Prostate gland (tissue), 2 donors: ENCODE measurements around the gene DCDC1. TPM values are rescaled to one million over a fixed set of nuclear protein-coding genes. Genes with fewer than 3 reads are reported as not detected.

ENCODE experiments used
- DNase-seq: peaks from one replicate; pipeline ENCODE4 v3.0.0-alpha.2; 2019; ENCODE audit warnings: low spot score
- H3K27ac ChIP-seq, 2 donors: fragments of 200-600 bp; sonication (generic); 2 replicates each; pipeline ENCODE4 v1.5.1; 2017 to 2019
- H3K27me3 ChIP-seq: fragments of 200-600 bp; sonication (generic); replicated peaks from 2 replicates; pipeline ENCODE4 v1.5.1; 2019; ENCODE audit not compliant: insufficient read depth
- H3K36me3 ChIP-seq, 2 donors: fragments of 200-600 bp; sonication (generic); 1 replicate in 1 of 2; 2 replicates in 1 of 2; pipeline versions ENCODE4 v1.5.1 to v1.8.1; 2017 to 2019
- H3K4me1 ChIP-seq: fragments of 200-600 bp; sonication (generic); replicated peaks from 2 replicates; pipeline ENCODE4 v1.5.1; 2019
- H3K4me3 ChIP-seq, 2 donors: fragments of 200-600 bp; sonication (generic); 2 replicates each; pipeline ENCODE4 v1.5.1; 2017 to 2019
- H3K9me3 ChIP-seq: fragments of 200-600 bp; sonication (generic); 2 replicates; pipeline ENCODE4 v1.5.1; 2017
- POLR2A ChIP-seq: fragments of 450-650 bp; IDR thresholded peaks from one replicate; pipeline ENCODE4 v1.6.1; 2016; ENCODE audit warnings: antibody characterized with exemption, mild to moderate bottlenecking
- POLR2AphosphoS5 ChIP-seq: sonication (generic); formaldehyde crosslinking; IDR thresholded peaks from one replicate; pipeline ENCODE4 v1.6.1; 2017; ENCODE audit warnings: antibody characterized with exemption
- WGBS: methylation state at CpG from one replicate; pipeline ENCODE4 v1.1.5; 2018; 5-methylcytosine and 5-hydroxymethylcytosine counted together
- intact Hi-C: fragments of 100-400 bp; cut with DNase I; formaldehyde crosslinking; loops from one replicate; pipeline ENCODE4 v1.14.2; 2022
- total RNA-seq, 2 donors: library from RNA; depleted of rRNA; stranded (reverse); fragments of >200 nt; gene quantifications; one replicate each; pipeline ENCODE4 v1.1.0, GENCODE V29; 2016
- TF ChIP-seq, protein P1 (sequence below), 4 experiments: fragments of 200-600 bp in 2 of 4; fragments of 450-650 bp in 2 of 4; sonication (generic) in 2 of 4; IDR thresholded peaks; 1 replicate in 3 of 4; 2 replicates in 1 of 4; pipeline ENCODE4 v1.5.1; 2016 to 2019; ENCODE audit warnings: antibody characterized with exemption in 4 of 4, mild to moderate bottlenecking in 2 of 4, moderate library complexity in 2 of 4

DCDC1 gene
- total RNA-seq, 2 donors from 2014 or later, result 0.36 to 2.5 TPM

DNA sequence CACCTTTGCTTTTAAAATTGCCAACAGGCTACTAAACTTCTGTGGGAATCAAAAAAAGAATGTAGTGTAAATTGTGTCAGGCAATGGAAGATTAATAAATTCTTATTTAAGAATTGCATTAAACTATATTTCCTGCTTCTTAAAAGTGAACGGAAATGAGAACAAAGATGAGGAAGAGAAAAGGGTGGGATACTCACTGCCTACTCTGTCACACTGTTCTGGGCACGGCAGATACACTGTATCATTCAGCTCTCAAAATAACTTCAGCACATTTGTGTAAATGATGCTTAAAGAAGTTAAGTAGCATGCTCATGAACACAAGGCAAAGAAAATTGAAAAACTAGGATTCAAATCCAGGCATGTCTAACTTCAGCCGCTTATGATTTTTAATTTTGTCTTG, 218.7 kb downstream of the DCDC1 start:
- Histone ChIP-seq H3K36me3 (no peaks in the 10 kb centered on the region), H3K27ac (no peak overlapping the region), H3K9me3 (no peaks in the 10 kb centered on the region), H3K4me3 (no peak overlapping the region), H3K27me3 (no peaks in the 10 kb centered on the region), H3K4me1 (no peaks in the 10 kb centered on the region)
- TF ChIP-seq POLR2A, result no peak
- TF ChIP-seq, protein P1, sequence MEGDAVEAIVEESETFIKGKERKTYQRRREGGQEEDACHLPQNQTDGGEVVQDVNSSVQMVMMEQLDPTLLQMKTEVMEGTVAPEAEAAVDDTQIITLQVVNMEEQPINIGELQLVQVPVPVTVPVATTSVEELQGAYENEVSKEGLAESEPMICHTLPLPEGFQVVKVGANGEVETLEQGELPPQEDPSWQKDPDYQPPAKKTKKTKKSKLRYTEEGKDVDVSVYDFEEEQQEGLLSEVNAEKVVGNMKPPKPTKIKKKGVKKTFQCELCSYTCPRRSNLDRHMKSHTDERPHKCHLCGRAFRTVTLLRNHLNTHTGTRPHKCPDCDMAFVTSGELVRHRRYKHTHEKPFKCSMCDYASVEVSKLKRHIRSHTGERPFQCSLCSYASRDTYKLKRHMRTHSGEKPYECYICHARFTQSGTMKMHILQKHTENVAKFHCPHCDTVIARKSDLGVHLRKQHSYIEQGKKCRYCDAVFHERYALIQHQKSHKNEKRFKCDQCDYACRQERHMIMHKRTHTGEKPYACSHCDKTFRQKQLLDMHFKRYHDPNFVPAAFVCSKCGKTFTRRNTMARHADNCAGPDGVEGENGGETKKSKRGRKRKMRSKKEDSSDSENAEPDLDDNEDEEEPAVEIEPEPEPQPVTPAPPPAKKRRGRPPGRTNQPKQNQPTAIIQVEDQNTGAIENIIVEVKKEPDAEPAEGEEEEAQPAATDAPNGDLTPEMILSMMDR (IDR thresholded peaks at IDR 0.05), result no peak
- TF ChIP-seq POLR2AphosphoS5, result no peak
- 91% methylated on average over 3 of the region's 3 CpGs for WGBS
- intact Hi-C loops, result no loop called here
- no peak for DNase-seq

GRCh38 chr11:31150011-31150410, 219.5 kb downstream of the DCDC1 start:
- no peaks in the 10 kb centered on the region for H3K4me1 ChIP-seq
- TF ChIP-seq POLR2A, result no peak
- TF ChIP-seq POLR2AphosphoS5, result no peak
- TF ChIP-seq, protein P1 (IDR thresholded peaks at IDR 0.05), result no peak
- no peaks in the 10 kb centered on the region for H3K36me3 ChIP-seq
- no peak for DNase-seq
- H3K9me3 ChIP-seq, result no peaks in the 10 kb centered on the region
- 88% methylated on average over 2 of the region's 2 CpGs for WGBS
- H3K27ac ChIP-seq, result no peak overlapping the region
- intact Hi-C loops, result no loop called here
- no peaks in the 10 kb centered on the region for H3K27me3 ChIP-seq
- H3K4me3 ChIP-seq, result no peak overlapping the region

DNA sequence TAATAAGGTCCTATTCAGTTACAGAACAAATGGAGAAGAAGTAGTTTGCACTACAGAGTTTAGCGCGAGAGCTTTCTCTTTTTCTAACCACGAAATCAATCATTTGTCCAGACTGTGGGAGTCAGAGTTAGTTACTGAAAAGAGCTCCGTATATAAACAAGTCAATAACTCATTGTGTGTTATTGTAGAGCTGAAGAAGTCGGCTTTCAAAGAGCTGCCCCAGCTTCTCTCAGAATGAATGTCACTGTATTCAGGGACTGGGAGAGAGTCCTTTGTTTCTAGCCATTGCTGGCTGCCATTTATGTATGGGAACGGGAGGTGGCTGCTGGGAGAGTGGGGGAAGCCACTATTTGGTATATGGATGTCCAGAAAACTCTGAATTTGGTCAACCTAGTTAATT, 227.8 kb downstream of the DCDC1 start:
- WGBS, result 44% methylated on average over 6 of the region's 6 CpGs
- H3K9me3 ChIP-seq, result no peaks in the 10 kb centered on the region
- intact Hi-C loops, result no loop called here

DNA sequence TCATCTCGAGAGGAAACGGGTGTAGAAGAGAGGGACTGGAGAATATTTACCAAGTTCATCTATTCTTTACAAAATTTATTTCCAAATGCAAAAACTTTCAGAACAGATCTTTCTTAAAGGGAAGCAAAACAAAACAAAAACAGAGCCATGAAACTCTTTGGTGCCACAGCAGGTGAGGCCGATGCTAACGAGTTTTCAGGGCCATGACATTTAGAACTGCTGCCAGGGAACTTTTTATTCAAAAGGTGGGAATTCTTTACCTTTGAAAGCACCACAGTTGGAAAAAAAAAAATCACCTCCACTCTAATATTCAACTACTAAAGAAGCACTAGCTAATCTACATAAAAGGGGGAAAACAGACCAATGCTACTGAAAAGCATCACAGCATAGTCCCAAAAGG, 230.1 kb downstream of the DCDC1 start:
- intact Hi-C loops, result no loop called here
- Histone ChIP-seq H3K9me3 (no peaks in the 10 kb centered on the region), H3K4me1 (no peaks in the 10 kb centered on the region), H3K36me3 (no peaks in the 10 kb centered on the region), H3K27ac (no peak overlapping the region), H3K27me3 (no peaks in the 10 kb centered on the region), H3K4me3 (no peak overlapping the region)
- 40% methylated on average over 4 of the region's 4 CpGs for WGBS
- DNase-seq, result no peak
- TF ChIP-seq POLR2A (no peak), POLR2AphosphoS5 (no peak)
- TF ChIP-seq, protein P1 (IDR thresholded peaks at IDR 0.05), result no peak

More for the DNA sequence above, 227.8 kb downstream of the DCDC1 start:
- DNase-seq, result no peak
- Histone ChIP-seq H3K27me3 (no peaks in the 10 kb centered on the region), H3K4me1 (no peaks in the 10 kb centered on the region), H3K36me3 (no peaks in the 10 kb centered on the region), H3K27ac (no peak overlapping the region), H3K4me3 (no peak overlapping the region)
- TF ChIP-seq, protein P1 (IDR thresholded peaks at IDR 0.05), result no peak
- no peak for TF ChIP-seq POLR2AphosphoS5
- no peak for TF ChIP-seq POLR2A

DNA sequence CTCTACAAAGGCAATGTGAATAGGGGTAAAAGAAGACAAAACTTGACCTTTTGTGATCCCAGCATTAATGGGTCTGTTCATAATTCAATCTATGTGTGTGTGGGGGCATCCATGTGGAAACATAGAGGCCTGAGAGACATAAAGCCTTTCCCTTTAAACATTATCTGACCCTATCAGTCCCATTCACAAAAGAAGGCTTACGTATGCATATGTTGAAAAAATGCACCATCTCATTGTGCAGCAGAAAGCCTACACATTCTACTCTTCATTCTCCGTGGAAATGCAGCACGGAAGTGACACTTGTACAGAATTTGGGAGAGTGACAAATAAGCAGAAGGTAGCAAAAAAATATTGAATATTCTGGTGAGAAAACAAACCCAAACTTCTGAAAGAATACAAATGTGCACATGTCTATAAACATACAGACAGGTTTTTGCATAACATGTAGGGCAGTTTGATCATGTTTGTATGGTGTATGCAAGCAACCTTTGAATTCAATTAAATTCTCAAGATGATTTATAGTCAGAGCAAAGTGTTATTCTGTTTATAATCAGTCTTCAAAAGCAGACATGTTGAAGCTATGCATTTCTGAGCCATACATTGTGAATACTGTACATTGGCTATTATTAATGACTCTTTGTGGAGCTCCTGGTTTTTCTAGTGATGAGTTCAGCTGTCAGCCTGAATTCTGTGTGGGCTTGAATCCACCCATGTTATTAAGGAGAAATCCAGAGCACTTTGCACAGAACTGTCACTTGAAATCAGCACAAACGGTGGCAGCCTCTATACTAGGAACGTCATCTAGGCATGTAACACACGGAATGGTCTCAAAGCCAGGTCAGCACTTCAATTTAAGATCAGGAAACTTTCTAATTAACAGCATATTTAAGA, 236.8 kb downstream of the DCDC1 start:
- TF ChIP-seq POLR2A (no peak), POLR2AphosphoS5 (no peak)
- TF ChIP-seq, protein P1 (IDR thresholded peaks at IDR 0.05), result no peak
- DNase-seq, result no peak
- WGBS, result 73% methylated on average over 6 of the region's 6 CpGs

More for the DNA sequence above, 236.8 kb downstream of the DCDC1 start:
- H3K4me1 ChIP-seq, result no peaks in the 10 kb centered on the region
- no peaks in the 10 kb centered on the region for H3K9me3 ChIP-seq
- intact Hi-C loops, result no loop called here
- no peak overlapping the region for H3K4me3 ChIP-seq
- no peaks in the 10 kb centered on the region for H3K36me3 ChIP-seq
- no peaks in the 10 kb centered on the region for H3K27me3 ChIP-seq
- H3K27ac ChIP-seq, result no peak overlapping the region
